Mesenchymal stem cell (in vitro differentiated cells and primary cell): Measurements from ENCODE around the gene FLT3.

Source experiments
- DNase-seq: peaks from one replicate; pipeline ENCODE4 v3.0.0-alpha.2; 2013
- H2AFZ ChIP-seq: one replicate; pipeline ENCODE4 v1.6.1; 2013; ENCODE audit warnings: low read depth, mild to moderate bottlenecking, control low read depth, inconsistent platforms, low read length, moderate library complexity
- H2AK5ac ChIP-seq: 2 replicates; pipeline ENCODE4 v1.6.1; 2013; ENCODE audit warnings: low read length, moderate library complexity, mild to moderate bottlenecking, inconsistent platforms; ENCODE audit not compliant: severe bottlenecking
- H2BK120ac ChIP-seq: one replicate; pipeline ENCODE4 v1.6.1; 2013; ENCODE audit warnings: low read depth, mild to moderate bottlenecking, inconsistent platforms, low read length, moderate library complexity
- H2BK12ac ChIP-seq, 2 experiments: one replicate each; pipeline ENCODE4 v1.6.1; 2013; ENCODE audit warnings: inconsistent platforms in 2 of 2, low read length in 2 of 2, mild to moderate bottlenecking in 2 of 2, moderate library complexity in 2 of 2, control low read depth in 1 of 2
- H2BK15ac ChIP-seq: one replicate; pipeline ENCODE4 v1.6.1; 2013; ENCODE audit warnings: mild to moderate bottlenecking, low read depth, inconsistent platforms; ENCODE audit not compliant: poor library complexity, severe bottlenecking
- H2BK5ac ChIP-seq: 2 replicates; pipeline ENCODE4 v1.6.1; 2013; ENCODE audit warnings: low read depth, mild to moderate bottlenecking, low read length, control low read depth, inconsistent platforms; ENCODE audit not compliant: poor library complexity, severe bottlenecking
- H3K14ac ChIP-seq, 2 experiments: one replicate each; pipeline ENCODE4 v1.6.1; 2013; ENCODE audit warnings: inconsistent platforms in 2 of 2, low read length in 2 of 2, control low read depth in 1 of 2, mild to moderate bottlenecking in 1 of 2, moderate library complexity in 1 of 2
- H3K18ac ChIP-seq, 2 experiments: one replicate each; pipeline ENCODE4 v1.6.1; 2013; ENCODE audit warnings: inconsistent platforms in 2 of 2, low read length in 2 of 2, control low read depth in 1 of 2, low read depth in 1 of 2, mild to moderate bottlenecking in 1 of 2
- H3K23ac ChIP-seq, 2 experiments: one replicate each; pipeline ENCODE4 v1.6.1; 2013; ENCODE audit warnings: inconsistent platforms in 2 of 2, low read length in 2 of 2, mild to moderate bottlenecking in 2 of 2, moderate library complexity in 2 of 2, control low read depth in 1 of 2
- H3K27ac ChIP-seq: 2 replicates; pipeline ENCODE4 v1.5.1; 2013; ENCODE audit warnings: mild to moderate bottlenecking, moderate library complexity, low read length, control low read depth, inconsistent platforms; ENCODE audit not compliant: poor library complexity, severe bottlenecking
- H3K27me3 ChIP-seq, 2 experiments: 2 replicates each; pipeline versions ENCODE4 v1.6.1 to v1.7.0; 2013; ENCODE audit warnings: low read length in 2 of 2, mild to moderate bottlenecking in 2 of 2, moderate library complexity in 2 of 2, control low read depth in 1 of 2, inconsistent platforms in 1 of 2; ENCODE audit not compliant: control insufficient read depth in 1 of 2, insufficient read depth in 1 of 2
- H3K36me3 ChIP-seq, 2 experiments: 2 replicates each; pipeline versions ENCODE4 v1.6.1 to v1.7.0; 2013; ENCODE audit warnings: low read length in 2 of 2, control low read depth in 1 of 2, inconsistent platforms in 1 of 2, low read depth in 1 of 2, mild to moderate bottlenecking in 1 of 2; ENCODE audit not compliant: insufficient read depth in 2 of 2, control insufficient read depth in 1 of 2
- H3K4ac ChIP-seq, 2 experiments: one replicate each; pipeline ENCODE4 v1.6.1; 2013; ENCODE audit warnings: inconsistent platforms in 2 of 2, low read length in 2 of 2, mild to moderate bottlenecking in 2 of 2, moderate library complexity in 2 of 2, control low read depth in 1 of 2, low read depth in 1 of 2
- H3K4me1 ChIP-seq: 2 replicates; pipeline ENCODE4 v1.6.1; 2013; ENCODE audit warnings: low read depth, low read length, control low read depth; ENCODE audit not compliant: control insufficient read depth, insufficient read depth
- H3K4me2 ChIP-seq: 2 replicates; pipeline ENCODE4 v1.6.1; 2013; ENCODE audit warnings: low read length, mild to moderate bottlenecking, inconsistent platforms; ENCODE audit not compliant: poor library complexity, severe bottlenecking
- H3K4me3 ChIP-seq, 2 experiments: 2 replicates each; pipeline versions ENCODE4 v1.5.1 to v1.7.0; 2013; ENCODE audit warnings: low read length in 2 of 2, mild to moderate bottlenecking in 2 of 2, control low read depth in 1 of 2, low read depth in 1 of 2; ENCODE audit not compliant: insufficient read depth in 1 of 2
- H3K79me1 ChIP-seq: replicated peaks from 2 replicates; pipeline ENCODE4 v1.6.1; 2013; ENCODE audit warnings: mild to moderate bottlenecking, control low read depth, low read length, inconsistent platforms; ENCODE audit not compliant: poor library complexity, severe bottlenecking
- H3K9ac ChIP-seq: 2 replicates; pipeline ENCODE4 v1.7.0; 2013; ENCODE audit warnings: mild to moderate bottlenecking, low read length, moderate library complexity
- H3K9me3 ChIP-seq: 2 replicates; pipeline ENCODE4 v1.7.0; 2013; ENCODE audit warnings: mild to moderate bottlenecking, low read length; ENCODE audit not compliant: control insufficient read depth
- H4K8ac ChIP-seq: one replicate; pipeline ENCODE4 v1.6.1; 2013; ENCODE audit warnings: inconsistent platforms, mild to moderate bottlenecking, low read length, moderate library complexity
- H4K91ac ChIP-seq: one replicate; pipeline ENCODE4 v1.6.1; 2013; ENCODE audit warnings: mild to moderate bottlenecking, low read length, inconsistent platforms
- WGBS: methylation state at CpG from one replicate; pipeline ENCODE4 v1.1.7; 2013; ENCODE audit warnings: mixed read lengths; 5-methylcytosine and 5-hydroxymethylcytosine counted together

Gene FLT3

DNA sequence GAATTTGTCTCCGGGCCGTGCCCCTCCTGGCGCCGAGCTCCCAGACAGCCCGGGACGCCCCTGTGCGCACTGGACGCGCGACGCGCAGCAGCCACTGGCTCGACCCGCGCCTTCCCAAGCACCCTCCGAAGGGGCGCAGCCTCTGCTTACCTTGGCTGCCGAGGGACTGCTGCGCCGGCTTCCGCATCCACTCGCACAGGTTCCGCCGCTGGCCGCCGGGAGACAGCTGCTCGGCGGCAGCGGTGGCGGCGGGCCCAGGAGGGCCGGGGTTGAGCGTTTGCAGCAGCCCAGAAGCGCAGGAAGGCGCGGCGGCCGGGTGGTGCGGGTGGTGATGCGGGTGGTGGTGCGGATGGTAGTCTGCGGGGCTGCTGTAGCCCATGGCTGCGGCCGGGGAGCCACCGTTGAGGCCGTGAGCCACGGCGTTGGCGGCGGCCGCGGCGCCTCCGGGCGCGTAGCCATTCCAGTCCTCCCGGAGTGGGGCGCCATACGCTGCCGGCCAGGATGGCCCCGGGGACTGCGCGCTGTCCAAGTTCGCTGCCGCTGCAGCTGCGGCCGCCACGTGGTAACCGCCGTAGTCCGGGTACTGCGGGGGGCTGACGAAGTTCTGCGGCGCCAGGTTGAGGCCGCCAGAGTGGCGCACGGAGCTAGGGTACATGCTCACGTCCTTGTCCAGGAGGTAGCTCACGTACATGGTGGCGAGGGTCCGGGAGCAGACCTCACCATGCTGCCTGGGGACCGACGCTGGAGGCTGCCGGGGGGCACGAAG lies 131.9 kb downstream of the FLT3 start:
- H2AFZ ChIP-seq: peak overlapping the region; percentile 47
- DNase-seq: peak; percentile 43
- H2BK120ac ChIP-seq: peak overlapping the region; percentile 8
- peak overlapping the region in 1 of 2 experiments; percentile 68 for H3K14ac ChIP-seq
- H3K9me3 ChIP-seq: no peaks in the 10 kb centered on the region
- peak overlapping the region; percentile 47 for H3K4me2 ChIP-seq
- no peak overlapping the region for H2BK5ac ChIP-seq
- WGBS: under 1% methylated on average over 78 of the region's 86 CpGs
- H3K27me3 ChIP-seq: peaks cover 95 to 100% of the 10 kb centered on the region in 2 experiments
- H3K9ac ChIP-seq: no peak overlapping the region
- H3K4me3 ChIP-seq: no peak overlapping the region
- H3K4me1 ChIP-seq: peaks cover 16% of the 10 kb centered on the region
- peak overlapping the region in 1 of 2 experiments; percentile 16 for H2BK12ac ChIP-seq
- H3K4ac ChIP-seq: no peak overlapping the region
- H3K23ac ChIP-seq: peak overlapping the region in 1 of 2 experiments; percentile 99
- H3K36me3 ChIP-seq: peaks cover 0 to 3% of the 10 kb centered on the region in 2 experiments
- peak overlapping the region; percentile 78 for H4K91ac ChIP-seq
- no peak overlapping the region for H2AK5ac ChIP-seq
- peak overlapping the region in 1 of 2 experiments; percentile 68 for H3K18ac ChIP-seq
- H2BK15ac ChIP-seq: no peak overlapping the region
- no peaks in the 10 kb centered on the region for H3K79me1 ChIP-seq
- peak overlapping the region; percentile 60 for H4K8ac ChIP-seq
- no peak overlapping the region for H3K27ac ChIP-seq

DNA sequence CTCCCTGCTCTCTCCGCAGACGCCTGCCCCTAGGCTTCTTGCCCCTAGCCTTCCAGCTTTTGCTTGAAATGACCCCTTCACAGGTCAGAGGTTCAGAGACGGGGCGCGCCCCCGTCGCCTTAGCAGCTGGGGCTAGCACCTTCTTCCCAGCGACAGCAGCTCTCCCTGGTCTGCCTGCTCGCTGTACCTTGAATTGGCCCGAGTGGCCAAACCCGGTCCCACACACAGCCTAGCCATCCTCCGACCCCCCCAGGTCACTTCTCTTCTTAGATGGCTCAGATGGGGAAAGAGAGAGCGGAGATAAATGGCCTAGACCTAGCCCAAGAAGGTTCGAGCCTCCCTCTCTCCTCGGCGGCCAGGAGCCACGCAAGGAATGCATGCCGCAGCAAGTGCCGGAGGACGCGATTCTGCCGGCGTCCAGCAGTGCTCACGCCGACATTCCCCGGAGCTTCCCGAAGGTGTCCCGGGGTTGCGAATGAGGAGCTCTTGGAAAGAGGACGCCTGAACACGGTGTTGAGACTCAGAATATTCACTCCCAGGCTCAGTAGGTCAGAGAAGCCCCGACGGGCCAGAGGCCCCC lies 132.6 kb downstream of the FLT3 start:
- H4K91ac ChIP-seq: no peak overlapping the region
- no peak overlapping the region for H3K27ac ChIP-seq
- H3K14ac ChIP-seq: no peak overlapping the region
- H3K27me3 ChIP-seq: peaks cover 95 to 100% of the 10 kb centered on the region in 2 experiments
- peaks cover 16% of the 10 kb centered on the region for H3K4me1 ChIP-seq
- no peak overlapping the region for H3K4me3 ChIP-seq
- WGBS: under 1% methylated on average over 29 of the region's 33 CpGs
- H2AFZ ChIP-seq: no peak overlapping the region
- no peak overlapping the region for H2AK5ac ChIP-seq
- H3K79me1 ChIP-seq: no peaks in the 10 kb centered on the region
- no peak overlapping the region for H3K9ac ChIP-seq
- H3K18ac ChIP-seq: peak overlapping the region in 1 of 2 experiments; percentile 68
- no peak overlapping the region for H3K23ac ChIP-seq
- no peaks in the 10 kb centered on the region for H3K9me3 ChIP-seq
- no peak overlapping the region for H3K4me2 ChIP-seq
- H3K36me3 ChIP-seq: peaks cover 0 to 3% of the 10 kb centered on the region in 2 experiments
- H2BK15ac ChIP-seq: no peak overlapping the region
- peak; percentile 49 for DNase-seq
- no peak overlapping the region for H2BK5ac ChIP-seq
- H2BK120ac ChIP-seq: no peak overlapping the region
- H4K8ac ChIP-seq: no peak overlapping the region
- H2BK12ac ChIP-seq: no peak overlapping the region
- no peak overlapping the region for H3K4ac ChIP-seq

DNA sequence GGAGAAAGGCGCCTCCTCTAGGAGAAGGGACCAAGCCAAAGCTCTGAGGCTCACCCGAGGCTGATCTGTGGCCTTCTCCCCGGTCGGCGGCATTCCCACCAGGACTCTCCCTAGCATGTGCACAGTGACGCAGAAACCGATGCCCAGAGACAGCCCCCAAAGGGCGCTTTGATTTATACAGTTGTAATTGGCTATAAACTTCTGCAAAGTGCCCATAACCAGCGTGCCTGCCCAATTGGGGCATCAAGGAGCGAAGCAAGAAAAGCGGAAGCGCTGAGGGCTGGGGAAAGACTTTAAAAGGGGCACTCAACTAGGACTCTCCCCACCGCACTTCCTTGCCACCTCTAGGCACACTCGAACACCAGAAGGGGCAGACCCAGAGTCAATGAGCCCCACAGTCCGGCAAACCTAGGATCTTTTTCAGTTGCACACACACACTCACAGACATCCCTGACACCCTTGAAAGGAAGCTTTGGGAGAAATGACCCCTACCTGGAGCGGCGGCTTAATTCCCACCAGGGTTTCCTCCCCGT lies 133.1 kb downstream of the FLT3 start:
- no peak overlapping the region for H2BK15ac ChIP-seq

DNA sequence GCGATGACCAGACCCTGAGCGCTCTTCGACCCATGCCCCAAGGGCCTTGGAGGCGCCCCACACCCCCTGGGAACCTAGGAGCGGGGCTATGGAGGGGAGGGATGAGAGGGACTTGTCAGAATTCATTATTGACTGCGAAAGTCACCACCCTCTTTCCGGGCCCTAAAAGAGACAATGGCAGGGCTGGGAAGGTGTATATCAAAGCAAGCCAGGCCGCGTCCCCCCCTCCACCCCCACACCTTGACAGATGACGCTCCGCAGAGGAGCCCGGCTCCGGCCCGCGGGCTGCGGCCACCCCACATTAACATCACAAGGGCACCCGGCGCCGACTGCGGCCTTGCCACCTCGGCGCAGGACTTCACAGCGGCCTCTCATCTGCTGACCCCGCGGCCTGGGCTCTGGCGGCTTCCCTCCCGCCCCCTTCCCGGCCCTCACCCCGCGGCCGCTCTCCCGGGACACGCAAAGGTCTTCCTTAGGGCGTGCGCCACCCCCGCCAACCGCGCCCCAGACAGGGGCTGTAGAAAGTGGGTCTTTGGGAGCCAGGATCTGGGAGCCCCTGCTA lies 133.7 kb downstream of the FLT3 start:
- no peak overlapping the region for H2BK120ac ChIP-seq

More for the DNA sequence above, 133.1 kb downstream of the FLT3 start:
- Histone ChIP-seq H3K14ac (no peak overlapping the region), H3K4me1 (peaks cover 16% of the 10 kb centered on the region), H4K8ac (no peak overlapping the region), H2BK120ac (peak overlapping the region; percentile 36), H3K27ac (no peak overlapping the region), H2BK5ac (no peak overlapping the region), H3K27me3 (peaks cover 95 to 100% of the 10 kb centered on the region in 2 experiments), H3K18ac (no peak overlapping the region), H3K23ac (no peak overlapping the region), H3K9ac (no peak overlapping the region), H3K4me3 (no peak overlapping the region), H3K9me3 (no peaks in the 10 kb centered on the region), H3K4ac (no peak overlapping the region), H3K79me1 (no peaks in the 10 kb centered on the region), H4K91ac (no peak overlapping the region), H2AFZ (no peak overlapping the region), H2BK12ac (no peak overlapping the region), H2AK5ac (no peak overlapping the region), H3K4me2 (no peak overlapping the region), H3K36me3 (peaks cover 0 to 3% of the 10 kb centered on the region in 2 experiments)
- WGBS: 3% methylated on average over 18 of the region's 18 CpGs
- peak; percentile 47 for DNase-seq

More for the DNA sequence above, 133.7 kb downstream of the FLT3 start:
- H3K9me3 ChIP-seq: no peaks in the 10 kb centered on the region
- peaks cover 16% of the 10 kb centered on the region for H3K4me1 ChIP-seq
- WGBS: 1% methylated on average over 33 of the region's 38 CpGs
- H2AFZ ChIP-seq: no peak overlapping the region
- H2BK12ac ChIP-seq: no peak overlapping the region
- no peak overlapping the region for H3K23ac ChIP-seq
- H3K36me3 ChIP-seq: peaks cover 0 to 3% of the 10 kb centered on the region in 2 experiments
- no peak overlapping the region for H3K4ac ChIP-seq
- H3K4me2 ChIP-seq: no peak overlapping the region
- H2BK5ac ChIP-seq: no peak overlapping the region
- peak overlapping the region; percentile 17 for H2BK15ac ChIP-seq
- no peak overlapping the region for H3K18ac ChIP-seq
- H3K14ac ChIP-seq: no peak overlapping the region
- no peak overlapping the region for H3K4me3 ChIP-seq
- no peak overlapping the region for H3K9ac ChIP-seq
- H3K79me1 ChIP-seq: no peaks in the 10 kb centered on the region
- H3K27me3 ChIP-seq: peaks cover 95 to 100% of the 10 kb centered on the region in 2 experiments
- H4K8ac ChIP-seq: no peak overlapping the region
- H4K91ac ChIP-seq: peak overlapping the region; percentile 35
- no peak overlapping the region for H2AK5ac ChIP-seq
- H3K27ac ChIP-seq: no peak overlapping the region
- DNase-seq: no peak
